Thymus (tissue), 11 donors: ENCODE results near the gene CSMD2. TPM values are rescaled to one million over a fixed set of nuclear protein-coding genes. Genes with fewer than 3 reads are reported as not detected.

ENCODE experiments used
- DNase-seq, 9 donors: peaks; one replicate each; pipeline ENCODE4 v3.0.0-alpha.2; 2013; ENCODE audit warnings: low spot score in 9 of 9, low read depth in 6 of 9, missing footprints in 1 of 9
- H3K27ac ChIP-seq, 2 donors: one replicate each; pipeline ENCODE4 v1.5.1; 2013; ENCODE audit warnings: control low read depth in 1 of 2, low read depth in 1 of 2, low read length in 1 of 2, mild to moderate bottlenecking in 1 of 2, moderate library complexity in 1 of 2
- H3K27me3 ChIP-seq, 2 donors: one replicate each; pipeline ENCODE4 v1.5.1; 2013; ENCODE audit warnings: low read length in 1 of 2; ENCODE audit not compliant: control insufficient read depth in 2 of 2, insufficient read depth in 1 of 2
- H3K36me3 ChIP-seq, 2 donors: one replicate each; pipeline ENCODE4 v1.5.1; 2013; ENCODE audit warnings: low read length in 1 of 2, mild to moderate bottlenecking in 1 of 2, moderate library complexity in 1 of 2; ENCODE audit not compliant: control insufficient read depth in 2 of 2, insufficient read depth in 2 of 2
- H3K4me1 ChIP-seq, 2 donors: one replicate each; pipeline ENCODE4 v1.5.1; 2013; ENCODE audit warnings: low read length in 2 of 2; ENCODE audit not compliant: control insufficient read depth in 2 of 2, insufficient read depth in 2 of 2
- H3K4me3 ChIP-seq, 2 donors: one replicate each; pipeline ENCODE4 v1.5.1; 2013; ENCODE audit warnings: low read length in 2 of 2, control low read depth in 1 of 2, mild to moderate bottlenecking in 1 of 2
- H3K9me3 ChIP-seq, 2 donors: one replicate each; pipeline ENCODE4 v1.5.1; 2013; ENCODE audit warnings: low read length in 1 of 2, mild to moderate bottlenecking in 1 of 2; ENCODE audit not compliant: control insufficient read depth in 2 of 2, insufficient read depth in 1 of 2
- WGBS: extraction: QIAGEN DNeasy Blood & Tissue Kit; methylation state at CpG from one replicate; pipeline ENCODE4 v1.1.7; 2013; 5-methylcytosine and 5-hydroxymethylcytosine counted together
- polyA plus RNA-seq: library from polyadenylated mRNA; stranded (reverse); fragments of 200-250 nt; gene quantifications from one replicate; pipeline ENCODE4 v1.2.3, GENCODE V29; 2013
- total RNA-seq: library from RNA; stranded (reverse); fragments of 120-200 nt; gene quantifications from one replicate; pipeline ENCODE4 v1.2.4, GENCODE V29; 2013
- donor health status: healthy.

Gene CSMD2
- total and polyA plus RNA-seq, 2 donors: 0.14 TPM

DNA sequence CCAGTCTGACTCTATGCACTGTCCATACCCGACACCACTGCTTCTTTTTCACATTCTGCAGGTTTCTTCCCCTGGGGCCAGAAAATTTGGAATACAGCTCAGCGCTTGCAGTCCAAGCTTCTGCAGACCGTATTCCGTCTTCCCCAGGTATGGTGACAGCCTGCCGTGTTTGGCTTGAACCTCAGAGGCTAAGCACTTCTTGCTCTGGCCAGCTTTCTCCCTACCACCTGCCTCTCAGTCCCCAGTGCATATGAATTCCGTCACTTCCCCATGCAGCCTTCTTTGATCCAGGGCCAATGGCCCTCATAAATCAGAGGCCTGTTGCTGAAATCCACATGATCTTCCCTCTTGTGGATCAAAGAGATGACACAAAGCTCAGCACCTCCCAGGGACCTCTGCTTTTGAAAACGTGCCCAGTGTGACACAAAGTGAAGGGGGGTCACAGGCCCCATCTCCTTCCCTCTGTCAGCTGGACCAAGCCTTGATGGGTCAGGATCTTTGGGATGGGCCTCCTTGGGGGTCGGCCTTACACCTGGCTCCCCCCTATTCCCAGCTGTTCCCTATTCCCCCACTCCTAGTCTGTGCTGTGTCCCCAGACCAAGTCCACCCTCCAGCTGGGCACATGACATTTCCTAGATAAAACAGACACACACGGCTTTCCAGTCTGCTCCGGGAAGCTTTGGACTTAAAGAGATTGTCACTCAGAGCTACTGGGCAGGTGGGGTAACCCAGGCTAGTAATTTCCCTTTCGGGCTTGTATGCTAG, 234.5 kb downstream of the CSMD2 start:
- H3K4me3 ChIP-seq: no peak overlapping the region
- 72% methylated on average over 11 of the region's 11 CpGs for WGBS
- no peak for DNase-seq
- no peaks in the 10 kb centered on the region for H3K36me3 ChIP-seq
- H3K27ac ChIP-seq: no peak overlapping the region
- no peaks in the 10 kb centered on the region for H3K9me3 ChIP-seq
- H3K4me1 ChIP-seq: no peaks in the 10 kb centered on the region
- no peaks in the 10 kb centered on the region for H3K27me3 ChIP-seq

DNA sequence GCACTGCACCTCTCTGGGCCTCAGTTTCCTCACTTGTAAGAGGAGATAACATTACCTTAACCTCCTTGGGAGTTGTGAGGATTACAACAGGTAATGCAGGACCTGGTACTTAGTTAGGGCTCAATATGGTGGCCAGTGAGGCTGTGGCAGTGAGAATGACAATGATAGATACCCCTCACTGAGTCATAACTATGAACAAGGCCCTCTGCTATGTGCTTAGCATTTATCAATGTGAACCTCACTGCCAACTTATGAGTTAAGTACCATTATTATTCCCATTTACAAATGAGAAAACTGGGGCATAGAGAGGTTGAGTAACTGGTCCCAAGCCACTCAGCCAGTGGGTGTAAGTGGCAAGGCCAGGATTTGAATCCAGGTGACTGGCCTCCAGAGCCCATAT, 236.8 kb downstream of the CSMD2 start:
- Histone ChIP-seq H3K4me3 (no peak overlapping the region), H3K27ac (no peak overlapping the region), H3K9me3 (no peaks in the 10 kb centered on the region), H3K27me3 (no peaks in the 10 kb centered on the region), H3K4me1 (no peaks in the 10 kb centered on the region), H3K36me3 (no peaks in the 10 kb centered on the region)
- no peak for DNase-seq

DNA sequence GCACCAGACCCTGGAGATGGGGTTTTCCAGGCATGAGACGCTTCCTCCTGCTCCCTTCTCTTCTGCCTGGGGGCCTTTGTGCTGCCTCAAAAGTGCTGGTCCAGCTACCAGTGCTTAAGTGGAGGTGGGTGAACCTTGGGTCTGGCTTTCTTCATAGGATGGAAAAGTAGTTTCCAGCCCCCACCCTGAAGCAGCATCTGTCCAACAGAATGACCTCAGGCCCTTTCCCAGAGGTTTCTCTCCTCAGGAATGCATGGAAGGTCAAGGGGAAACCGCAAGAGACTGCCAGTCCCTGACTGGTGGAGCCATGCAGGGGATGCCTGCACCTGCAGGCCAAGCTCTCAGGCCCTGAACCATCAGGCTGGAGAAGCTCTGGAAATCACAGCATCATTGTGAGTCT, 237.3 kb downstream of the CSMD2 start:
- no peak for DNase-seq
- no peaks in the 10 kb centered on the region for H3K9me3 ChIP-seq
- H3K27ac ChIP-seq: no peak overlapping the region
- H3K4me3 ChIP-seq: no peak overlapping the region
- no peaks in the 10 kb centered on the region for H3K4me1 ChIP-seq
- no peaks in the 10 kb centered on the region for H3K36me3 ChIP-seq
- no peaks in the 10 kb centered on the region for H3K27me3 ChIP-seq
- 81% methylated on average over 2 of the region's 2 CpGs for WGBS

DNA sequence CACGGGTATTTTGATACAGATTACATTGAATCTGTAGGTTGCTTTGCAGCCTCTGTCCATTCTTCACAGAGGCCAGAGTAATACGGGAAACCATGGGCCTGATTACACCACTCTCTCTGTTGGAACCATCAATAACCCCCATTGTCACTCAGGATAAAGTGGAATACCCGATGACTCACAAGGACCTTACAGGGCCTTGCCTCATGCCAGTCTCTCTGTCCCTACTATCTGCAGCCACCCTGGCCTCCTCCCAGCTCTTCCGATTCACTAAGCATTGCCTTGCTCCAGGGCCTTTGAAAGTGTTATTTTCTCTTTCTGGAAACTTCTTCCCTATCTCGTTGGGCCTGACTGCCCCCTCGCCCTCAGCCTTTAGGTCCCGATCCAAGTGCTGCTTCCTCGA, 239.4 kb downstream of the CSMD2 start:
- Histone ChIP-seq H3K36me3 (no peaks in the 10 kb centered on the region), H3K27ac (no peak overlapping the region), H3K27me3 (no peaks in the 10 kb centered on the region), H3K4me3 (no peak overlapping the region), H3K4me1 (no peaks in the 10 kb centered on the region), H3K9me3 (no peaks in the 10 kb centered on the region)
- no peak for DNase-seq
- 93% methylated on average over 8 of the region's 8 CpGs for WGBS

DNA sequence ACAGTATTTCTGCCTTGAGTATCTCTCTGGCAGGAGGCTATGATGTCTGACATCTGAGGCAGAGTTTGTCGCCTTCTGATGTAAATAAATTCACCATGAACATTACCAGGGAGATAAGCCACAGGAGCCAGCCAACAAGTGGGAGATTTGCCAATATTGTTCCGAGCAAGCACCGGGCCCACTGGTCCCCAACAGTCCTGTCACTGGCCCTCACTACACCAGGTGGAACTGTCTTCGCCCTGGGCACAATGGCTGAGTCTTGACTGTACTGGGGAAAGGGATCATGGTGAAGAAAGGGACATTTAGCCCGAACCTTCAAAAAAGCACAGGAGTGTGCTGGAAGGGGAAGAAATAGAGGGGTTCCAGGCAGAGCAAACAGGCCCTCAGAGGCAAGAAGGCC, 243.7 kb downstream of the CSMD2 start:
- no peaks in the 10 kb centered on the region for H3K9me3 ChIP-seq
- H3K27me3 ChIP-seq: no peaks in the 10 kb centered on the region
- no peak overlapping the region for H3K4me3 ChIP-seq
- no peak for DNase-seq
- H3K4me1 ChIP-seq: no peaks in the 10 kb centered on the region
- no peak overlapping the region for H3K27ac ChIP-seq
- WGBS: 91% methylated on average over 5 of the region's 5 CpGs
- H3K36me3 ChIP-seq: no peaks in the 10 kb centered on the region

DNA sequence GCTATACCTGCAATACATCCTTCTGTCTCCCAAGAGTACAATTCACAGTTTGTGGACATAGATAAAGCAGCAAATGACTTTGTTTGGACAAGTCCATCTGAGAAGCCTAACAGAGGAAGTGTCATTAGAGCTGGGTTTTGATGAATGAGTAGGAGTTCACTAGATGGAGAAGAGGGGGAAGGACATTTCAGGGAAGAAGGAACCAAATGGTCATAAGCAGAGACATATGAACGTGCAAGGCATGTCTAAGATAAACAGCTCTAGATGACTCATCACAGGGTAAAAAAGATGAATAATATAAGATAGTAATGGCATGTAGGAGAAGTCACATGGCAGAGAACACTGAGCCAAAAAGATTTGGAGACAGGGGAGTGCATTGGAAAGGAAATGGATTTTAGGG, 246.7 kb downstream of the CSMD2 start:
- DNase-seq: no peak
- 75% methylated on average over 1 of the region's 1 CpG for WGBS
- Histone ChIP-seq H3K36me3 (no peaks in the 10 kb centered on the region), H3K27ac (no peak overlapping the region), H3K4me1 (no peaks in the 10 kb centered on the region), H3K4me3 (no peak overlapping the region), H3K27me3 (no peaks in the 10 kb centered on the region), H3K9me3 (no peaks in the 10 kb centered on the region)

DNA sequence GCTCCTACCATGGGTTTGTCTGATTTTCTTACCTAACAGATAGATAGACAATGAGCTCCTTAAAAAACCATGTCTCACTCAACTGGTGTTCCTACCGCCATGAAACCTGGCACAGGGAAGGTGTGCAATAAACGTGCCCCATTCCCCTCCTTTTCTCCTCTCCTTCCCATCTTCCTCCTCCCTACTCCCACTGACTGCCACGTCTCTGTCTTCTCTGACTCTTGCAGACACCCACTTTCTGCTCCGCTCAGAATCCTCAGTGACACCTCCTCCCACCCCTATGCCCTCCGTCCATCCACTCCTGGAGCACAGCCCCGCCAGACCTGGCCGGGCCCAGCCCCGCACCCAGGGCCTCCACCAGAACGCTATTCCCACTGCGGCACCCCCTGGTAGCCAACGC, 248.2 kb downstream of the CSMD2 start:
- H3K36me3 ChIP-seq: no peaks in the 10 kb centered on the region
- DNase-seq: no peak
- no peaks in the 10 kb centered on the region for H3K4me1 ChIP-seq
- 89% methylated on average over 11 of the region's 11 CpGs for WGBS
- no peaks in the 10 kb centered on the region for H3K27me3 ChIP-seq
- no peak overlapping the region for H3K4me3 ChIP-seq
- no peak overlapping the region for H3K27ac ChIP-seq
- no peaks in the 10 kb centered on the region for H3K9me3 ChIP-seq

DNA sequence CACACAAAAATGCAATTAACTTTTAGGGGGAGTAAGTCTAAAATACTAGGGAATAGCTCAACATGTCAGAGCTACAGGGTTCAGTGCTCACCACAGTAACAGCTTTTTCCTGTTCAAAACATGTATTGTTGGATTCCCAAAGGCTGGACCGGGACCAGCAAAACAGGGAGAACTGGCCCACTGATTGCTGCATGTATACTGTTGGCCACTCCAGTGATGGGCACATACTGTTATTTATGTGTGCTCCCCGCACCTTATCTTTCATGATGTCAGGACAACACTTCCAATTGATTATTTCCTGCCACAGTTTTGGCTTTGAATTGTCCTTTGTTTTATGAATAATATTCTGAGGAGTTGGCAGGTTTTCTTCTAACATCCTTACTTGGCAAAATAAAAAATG, 250.5 kb downstream of the CSMD2 start:
- no peak for DNase-seq
- no peak overlapping the region for H3K27ac ChIP-seq
- no peak overlapping the region for H3K4me3 ChIP-seq
- WGBS: 76% methylated on average over 2 of the region's 2 CpGs
- no peaks in the 10 kb centered on the region for H3K4me1 ChIP-seq
- no peaks in the 10 kb centered on the region for H3K27me3 ChIP-seq
- H3K9me3 ChIP-seq: no peaks in the 10 kb centered on the region
- H3K36me3 ChIP-seq: no peaks in the 10 kb centered on the region

DNA sequence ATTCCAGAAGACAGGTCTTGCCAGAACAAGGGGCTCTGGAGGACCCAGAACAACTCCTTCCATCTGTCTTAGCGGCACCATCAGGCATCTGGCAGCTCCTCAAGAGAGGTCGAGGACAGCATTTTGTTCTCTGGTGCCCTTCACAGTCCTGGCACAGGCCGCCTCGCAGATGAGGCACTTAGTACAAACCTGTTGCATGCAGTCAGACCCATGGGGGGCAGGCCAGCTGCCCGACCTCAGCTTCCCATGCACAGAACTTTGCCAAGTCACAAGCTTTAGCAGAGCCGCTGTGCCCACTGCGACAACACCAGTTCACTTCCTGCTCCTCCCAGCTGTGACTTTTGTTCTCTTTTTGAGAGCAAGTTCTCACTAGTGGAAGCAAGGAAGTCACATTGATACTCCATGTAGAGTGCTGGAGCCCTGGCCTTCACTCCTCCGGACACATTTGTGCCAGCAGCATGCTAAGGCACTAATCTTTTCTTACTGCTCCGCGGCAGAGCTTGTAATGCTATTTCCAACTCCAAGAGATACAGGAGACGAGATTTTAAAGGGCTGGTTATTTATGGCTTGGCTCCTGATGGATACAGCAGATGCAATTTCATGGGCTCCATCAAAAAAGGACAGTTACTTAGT, 256.6 kb downstream of the CSMD2 start:
- Histone ChIP-seq H3K4me3 (no peak overlapping the region), H3K36me3 (no peaks in the 10 kb centered on the region), H3K27me3 (no peaks in the 10 kb centered on the region), H3K9me3 (no peaks in the 10 kb centered on the region), H3K27ac (no peak overlapping the region), H3K4me1 (no peaks in the 10 kb centered on the region)
- WGBS: 85% methylated on average over 11 of the region's 11 CpGs
- DNase-seq: no peak
